Ecto neural progenitor cell (in vitro differentiated cells): ENCODE results near the gene MBL2.

Experiments used
- DNase-seq: peaks from one replicate; pipeline ENCODE4 v3.0.0-alpha.2; 2018; ENCODE audit warnings: low spot score

The MBL2 gene

GRCh38 chr10:52740155-52740549 lies 32.4 kb downstream of the MBL2 start:
- no peak for DNase-seq

- DNase-seq: no peak
Observed at GRCh38 chr10:52739380-52740154, 33.0 kb downstream of the MBL2 start.

GRCh38 chr10:52738951-52739350 lies 33.6 kb downstream of the MBL2 start:
- DNase-seq: no peak

- no peak for DNase-seq
Observed at GRCh38 chr10:52729271-52730104, 43.1 kb downstream of the MBL2 start.

DNA sequence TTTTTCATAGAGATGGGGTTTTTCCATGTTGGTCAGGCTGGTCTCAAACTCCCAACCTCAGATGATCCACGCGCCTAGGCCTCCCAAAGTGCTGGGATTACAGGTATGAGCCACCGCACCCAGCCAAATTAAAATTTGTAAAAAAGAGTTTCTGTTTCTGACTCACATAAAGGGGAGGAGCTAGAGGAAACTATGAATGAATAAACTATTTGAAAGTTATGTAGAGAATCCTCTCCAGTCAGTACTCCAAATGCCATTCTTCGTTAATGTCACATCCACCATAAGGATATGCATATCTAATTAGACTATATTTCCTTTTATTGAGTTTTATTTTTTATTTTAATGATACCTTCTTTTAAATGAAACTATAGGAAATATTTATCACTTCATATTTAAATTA lies 52.6 kb downstream of the MBL2 start:
- DNase-seq: no peak
